Measurements from ENCODE around the gene NSFL1C. TPM values are rescaled to one million over a fixed set of nuclear protein-coding genes. Genes with fewer than 3 reads are reported as not detected.

Gene NSFL1C
- total RNA-seq, 5 donors from 2014 or later (not counting 1 experiment from before 2014, with no cell fraction given) = 56.7 to 68.7 (median 65.8) TPM

DNA sequence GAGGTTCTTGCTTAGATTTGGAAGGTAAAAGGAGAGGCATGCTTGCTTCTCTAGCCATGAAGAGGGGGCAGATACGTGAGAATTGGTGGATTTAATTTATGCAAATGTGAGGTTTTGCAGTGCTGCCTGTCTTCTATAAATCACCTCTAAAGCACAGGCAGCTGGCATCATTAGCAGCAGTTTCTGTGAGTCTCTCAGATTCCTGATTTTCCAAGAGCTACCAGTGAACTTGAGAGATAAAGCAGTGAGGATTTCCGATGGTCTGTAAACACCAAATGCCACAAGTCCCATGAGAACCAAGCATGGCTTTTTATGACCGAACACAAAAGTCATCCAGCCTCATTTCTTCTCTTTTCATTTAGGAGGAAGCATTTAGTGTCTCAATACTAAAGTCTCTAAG lies 27.8 kb upstream of the NSFL1C start:
- H3K4me3 Mint-ChIP-seq = no peak overlapping the region
- no peak overlapping the region for H3K27ac Mint-ChIP-seq
- Histone ChIP-seq H3K4me1 (ENCODE audit: control insufficient read depth in 1 of 2, extremely low read depth in 1 of 2, insufficient read depth in 2 of 2, low read length in 2 of 2) (peaks cover 7 to 19% of the 10 kb centered on the region in 2 experiments), H3K27me3 (replicated peaks in 1 of 2; ENCODE audit: control insufficient read depth in 2 of 2, extremely low read depth in 1 of 2, insufficient read depth in 2 of 2, low read length in 1 of 2) (peaks cover 0 to 20% of the 10 kb centered on the region in 2 experiments), H3K36me3 (ENCODE audit: control insufficient read depth in 2 of 2, extremely low read depth in 1 of 2, insufficient read depth in 1 of 2, low read length in 1 of 2) (no peaks in the 10 kb centered on the region), H3K4me3 (ENCODE audit: control insufficient read depth in 1 of 2, extremely low read depth in 1 of 2, low read length in 1 of 2) (no peak overlapping the region), H3K27ac (ENCODE audit: low read length) (no peak overlapping the region), H3K9me3 (no peaks in the 10 kb centered on the region)
- peaks cover 13 to 27% of the 10 kb centered on the region in 2 donors for H3K27me3 Mint-ChIP-seq
- peaks cover 3 to 20% (median 10%) of the 10 kb centered on the region in 3 donors for H3K4me1 Mint-ChIP-seq
- peaks cover 0 to 6% (median 2%) of the 10 kb centered on the region in 3 donors for H3K9me3 Mint-ChIP-seq
- ATAC-seq (replicated peaks in 1 of 4) (no peak), DNase-seq (no peak)
- no CpG with 5 or more reads among the region's 3 CpGs for WGBS (ENCODE audit: insufficient coverage)
- CTCF ChIA-PET = interaction anchor here in 1 of 2 donors (1.0 to 1.1 kb wide), 2 partner anchors 8 to 9 kb away, joined by 3 to 4 read pairs; no protein-coding TSS in a partner anchor
- no peaks in the 10 kb centered on the region for H3K36me3 Mint-ChIP-seq
- POLR2A ChIA-PET = no interaction called here

GRCh38 chr20:1493536-1493935 lies 26.9 kb upstream of the NSFL1C start:
- H3K4me3 ChIP-seq (ENCODE audit: control insufficient read depth in 1 of 2, extremely low read depth in 1 of 2, low read length in 1 of 2) = no peak overlapping the region
- Mint-ChIP-seq H3K9me3 (peaks cover 0 to 6% (median 2%) of the 10 kb centered on the region in 3 donors), H3K27ac (no peak overlapping the region), H3K27me3 (peaks cover 8 to 26% of the 10 kb centered on the region in 2 donors), H3K4me1 (peaks cover 3 to 20% (median 10%) of the 10 kb centered on the region in 3 donors), H3K36me3 (no peaks in the 10 kb centered on the region), H3K4me3 (no peak overlapping the region)
- H3K9me3 ChIP-seq = no peaks in the 10 kb centered on the region
- CTCF ChIA-PET = interaction anchor here in 1 of 2 donors (1.1 kb wide), 1 partner anchor 9 kb away, joined by 4 read pairs; no protein-coding TSS in a partner anchor
- DNase-seq = no peak
- H3K36me3 ChIP-seq (ENCODE audit: control insufficient read depth in 2 of 2, extremely low read depth in 1 of 2, insufficient read depth in 1 of 2, low read length in 1 of 2) = no peaks in the 10 kb centered on the region
- no peak overlapping the region for H3K27ac ChIP-seq (ENCODE audit: low read length)
- POLR2A ChIA-PET = interaction anchor here in 1 of 2 donors (0.6 kb wide), 1 partner anchor 192 kb away, joined by 3 read pairs; no protein-coding TSS in a partner anchor
- no peak for ATAC-seq (replicated peaks in 1 of 4)
- H3K4me1 ChIP-seq (ENCODE audit: control insufficient read depth in 1 of 2, extremely low read depth in 1 of 2, insufficient read depth in 2 of 2, low read length in 2 of 2) = peaks cover 7 to 19% of the 10 kb centered on the region in 2 experiments
- no CpG with 5 or more reads among the region's 1 CpG for WGBS (ENCODE audit: insufficient coverage)
- H3K27me3 ChIP-seq (replicated peaks in 1 of 2; ENCODE audit: control insufficient read depth in 2 of 2, extremely low read depth in 1 of 2, insufficient read depth in 2 of 2, low read length in 1 of 2) = peaks cover 0 to 19% of the 10 kb centered on the region in 2 experiments

- H3K27me3 Mint-ChIP-seq = peaks cover 13 to 23% of the 10 kb centered on the region in 2 donors
- Histone ChIP-seq H3K4me3 (ENCODE audit: control insufficient read depth in 1 of 2, extremely low read depth in 1 of 2, low read length in 1 of 2) (no peak overlapping the region), H3K9me3 (no peaks in the 10 kb centered on the region), H3K36me3 (ENCODE audit: control insufficient read depth in 2 of 2, extremely low read depth in 1 of 2, insufficient read depth in 1 of 2, low read length in 1 of 2) (no peaks in the 10 kb centered on the region), H3K27ac (ENCODE audit: low read length) (no peak overlapping the region), H3K4me1 (ENCODE audit: control insufficient read depth in 1 of 2, extremely low read depth in 1 of 2, insufficient read depth in 2 of 2, low read length in 2 of 2) (peaks cover 7 to 19% of the 10 kb centered on the region in 2 experiments), H3K27me3 (replicated peaks in 1 of 2; ENCODE audit: control insufficient read depth in 2 of 2, extremely low read depth in 1 of 2, insufficient read depth in 2 of 2, low read length in 1 of 2) (peaks cover 0 to 20% of the 10 kb centered on the region in 2 experiments)
- ChIA-PET CTCF (no interaction called here), POLR2A (no interaction called here)
- no peaks in the 10 kb centered on the region for H3K36me3 Mint-ChIP-seq
- no peak overlapping the region for H3K27ac Mint-ChIP-seq
- no peak overlapping the region for H3K4me3 Mint-ChIP-seq
- ATAC-seq (replicated peaks in 1 of 4) (no peak), DNase-seq (no peak)
- 0% methylated on average over 1 of the region's 2 CpGs for WGBS (ENCODE audit: insufficient coverage)
- H3K4me1 Mint-ChIP-seq = peaks cover 3 to 20% (median 10%) of the 10 kb centered on the region in 3 donors
- H3K9me3 Mint-ChIP-seq = peaks cover 0 to 2% (median 0%) of the 10 kb centered on the region in 3 donors
Measured at GRCh38 chr20:1491860-1492642, 25.4 kb upstream of the NSFL1C start.

DNA sequence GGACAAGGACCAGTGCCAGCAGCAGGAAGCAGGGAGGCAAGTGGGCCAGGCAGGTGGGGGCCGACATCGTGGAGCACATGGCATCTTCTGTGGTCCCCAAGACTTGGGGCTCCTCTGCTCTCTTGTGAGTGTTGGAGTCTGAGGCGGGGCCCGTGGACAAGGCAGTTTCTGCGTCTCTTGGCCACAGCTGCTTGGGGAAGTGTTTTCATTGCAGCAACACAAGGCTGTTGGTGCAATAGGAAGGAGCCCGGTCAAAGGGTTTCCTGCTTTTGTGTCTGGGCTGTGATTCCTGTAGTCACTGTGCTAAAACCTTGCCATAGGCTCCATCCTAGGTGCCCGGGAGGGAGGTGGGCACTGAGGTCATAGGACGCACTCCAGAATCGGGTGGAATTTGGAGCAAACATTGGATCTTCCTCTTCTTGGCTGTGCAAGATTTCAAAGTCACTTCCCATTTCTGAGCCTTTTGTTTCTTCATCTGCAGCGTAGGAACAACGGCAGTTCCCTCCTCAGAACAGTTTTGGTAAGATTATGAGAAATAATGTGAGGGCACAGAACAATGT lies 24.7 kb upstream of the NSFL1C start, which contains the start of gene SIRPB2:
Gene SIRPB2, minus strand, starts transcription at position 140 of the 560 bp plus-strand sequence. Its CDS starts 61 bp downstream, at position 79.
- no peak within 1 kb of the TSS for H3K4me3 Mint-ChIP-seq
- peaks cover 13 to 19% of the 10 kb centered on the region in 2 donors for H3K27me3 Mint-ChIP-seq
- WGBS (ENCODE audit: insufficient coverage) = 21% methylated on average over 9 of the region's 11 CpGs
- H3K4me1 Mint-ChIP-seq = peaks cover 3 to 20% (median 10%) of the 10 kb centered on the region in 3 donors
- H3K36me3 Mint-ChIP-seq = no peaks in the 10 kb centered on the region
- ChIA-PET POLR2A (no interaction called here), CTCF (interaction anchor here in 1 of 2 donors (1.1 kb wide), 1 partner anchor 12 kb away, joined by 4 read pairs; no protein-coding TSS in a partner anchor)
- no peak for ATAC-seq (replicated peaks in 1 of 4)
- Histone ChIP-seq H3K9me3 (no peaks in the 10 kb centered on the region), H3K36me3 (ENCODE audit: control insufficient read depth in 2 of 2, extremely low read depth in 1 of 2, insufficient read depth in 1 of 2, low read length in 1 of 2) (no peaks in the 10 kb centered on the region), H3K27ac (ENCODE audit: low read length) (no peak within 1 kb of the TSS), H3K27me3 (replicated peaks in 1 of 2; ENCODE audit: control insufficient read depth in 2 of 2, extremely low read depth in 1 of 2, insufficient read depth in 2 of 2, low read length in 1 of 2) (peaks cover 0 to 20% of the 10 kb centered on the region in 2 experiments), H3K4me3 (ENCODE audit: control insufficient read depth in 1 of 2, extremely low read depth in 1 of 2, low read length in 1 of 2) (no peak within 1 kb of the TSS), H3K4me1 (ENCODE audit: control insufficient read depth in 1 of 2, extremely low read depth in 1 of 2, insufficient read depth in 2 of 2, low read length in 2 of 2) (peaks cover 7 to 19% of the 10 kb centered on the region in 2 experiments)
- DNase-seq = peak in 1 of 35 experiments; percentile 26
- H3K9me3 Mint-ChIP-seq = peaks cover 0 to 2% (median 0%) of the 10 kb centered on the region in 3 donors
- no peak within 1 kb of the TSS for H3K27ac Mint-ChIP-seq

DNA sequence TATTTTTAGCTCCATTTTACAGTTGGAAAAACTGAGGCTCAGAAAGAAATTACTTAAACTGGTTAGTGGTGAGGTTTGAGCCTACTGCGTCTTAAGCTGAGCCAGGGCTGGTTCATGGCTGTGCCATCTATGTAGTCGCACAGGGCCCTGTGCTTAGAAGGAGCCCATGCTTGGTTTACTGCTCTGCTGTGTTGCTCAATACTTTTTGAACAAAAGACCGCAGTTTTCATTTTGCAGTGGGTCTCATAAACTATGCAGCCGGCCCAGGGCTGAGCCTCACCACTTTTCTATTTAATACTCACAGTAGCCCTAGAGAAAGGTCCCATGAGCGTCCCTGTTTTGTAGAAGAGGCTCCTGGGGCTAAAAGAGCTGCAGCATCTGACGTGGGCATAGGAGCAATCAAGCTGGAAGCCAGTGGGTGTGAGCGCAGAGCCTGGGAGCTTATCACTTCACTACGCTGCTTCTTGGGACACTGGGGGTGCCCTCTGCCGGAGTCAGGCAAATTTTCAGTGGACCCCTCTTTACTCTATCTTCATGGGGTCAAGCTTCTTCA lies 24.1 kb upstream of the NSFL1C start:
- ChIA-PET POLR2A (interaction anchor here in 1 of 2 donors (0.9 kb wide), 1 partner anchor 673 kb away, joined by 3 read pairs; no protein-coding TSS in a partner anchor), CTCF (interaction anchor here in 1 of 2 donors (1.1 kb wide), 1 partner anchor 13 kb away, joined by 4 read pairs; no protein-coding TSS in a partner anchor)
- H3K4me1 Mint-ChIP-seq = peaks cover 3 to 20% (median 10%) of the 10 kb centered on the region in 3 donors
- Histone ChIP-seq H3K27ac (ENCODE audit: low read length) (no peak overlapping the region), H3K36me3 (ENCODE audit: control insufficient read depth in 2 of 2, extremely low read depth in 1 of 2, insufficient read depth in 1 of 2, low read length in 1 of 2) (no peaks in the 10 kb centered on the region), H3K4me1 (ENCODE audit: control insufficient read depth in 1 of 2, extremely low read depth in 1 of 2, insufficient read depth in 2 of 2, low read length in 2 of 2) (peaks cover 7 to 19% of the 10 kb centered on the region in 2 experiments), H3K4me3 (ENCODE audit: control insufficient read depth in 1 of 2, extremely low read depth in 1 of 2, low read length in 1 of 2) (no peak overlapping the region), H3K27me3 (replicated peaks in 1 of 2; ENCODE audit: control insufficient read depth in 2 of 2, extremely low read depth in 1 of 2, insufficient read depth in 2 of 2, low read length in 1 of 2) (peaks cover 0 to 20% of the 10 kb centered on the region in 2 experiments), H3K9me3 (no peaks in the 10 kb centered on the region)
- H3K9me3 Mint-ChIP-seq = peaks cover 0 to 2% (median 0%) of the 10 kb centered on the region in 3 donors
- WGBS (ENCODE audit: insufficient coverage) = 65% methylated on average over 7 of the region's 9 CpGs
- peaks cover 13 to 18% of the 10 kb centered on the region in 2 donors for H3K27me3 Mint-ChIP-seq
- H3K27ac Mint-ChIP-seq = no peak overlapping the region
- ATAC-seq (replicated peaks in 1 of 4) (no peak), DNase-seq (no peak)
- H3K4me3 Mint-ChIP-seq = no peak overlapping the region
- H3K36me3 Mint-ChIP-seq = no peaks in the 10 kb centered on the region

All from T-cell (primary cell).